H9 (cell line): Measurements from ENCODE around the gene HIPK4. TPM values are rescaled to one million over a fixed set of nuclear protein-coding genes. Genes with fewer than 3 reads are reported as not detected.

Experiments
- DNase-seq: peaks from one replicate; pipeline ENCODE4 v3.0.0-alpha.2; 2017
- H2AFZ ChIP-seq: one replicate; pipeline ENCODE4 v1.6.1; 2013; ENCODE audit warnings: mild to moderate bottlenecking, low read length, control low read depth, moderate library complexity
- H2AK5ac ChIP-seq: 2 replicates; pipeline ENCODE4 v1.6.1; 2013; ENCODE audit warnings: low read length, control low read depth, mixed read lengths; ENCODE audit not compliant: insufficient read length
- H2BK120ac ChIP-seq: one replicate; pipeline ENCODE4 v1.6.1; 2013; ENCODE audit warnings: low read depth, mild to moderate bottlenecking, low read length, control low read depth, inconsistent platforms; ENCODE audit not compliant: poor library complexity, severe bottlenecking
- H2BK12ac ChIP-seq: 2 replicates; pipeline ENCODE4 v1.6.1; 2013; ENCODE audit warnings: low read length, control low read depth, mixed read lengths, low read depth; ENCODE audit not compliant: insufficient read length
- H2BK15ac ChIP-seq: 2 replicates; pipeline ENCODE4 v1.6.1; 2013; ENCODE audit warnings: low read depth, low read length, control low read depth
- H2BK20ac ChIP-seq: one replicate; pipeline ENCODE4 v1.6.1; 2013; ENCODE audit warnings: low read depth, mild to moderate bottlenecking, low read length, control low read depth, inconsistent platforms; ENCODE audit not compliant: poor library complexity, severe bottlenecking
- H2BK5ac ChIP-seq: 2 replicates; pipeline ENCODE4 v1.6.1; 2013; ENCODE audit warnings: low read length, control low read depth, mixed read lengths; ENCODE audit not compliant: insufficient read length
- H3K14ac ChIP-seq: 2 replicates; pipeline ENCODE4 v1.6.1; 2013; ENCODE audit warnings: low read length, control low read depth; ENCODE audit not compliant: insufficient read depth
- H3K18ac ChIP-seq: 2 replicates; pipeline ENCODE4 v1.6.1; 2013; ENCODE audit warnings: low read depth, mild to moderate bottlenecking, mixed read lengths, low read length, control low read depth; ENCODE audit not compliant: insufficient read length
- H3K23ac ChIP-seq: 2 replicates; pipeline ENCODE4 v1.6.1; 2013; ENCODE audit warnings: low read length, control low read depth, mixed read lengths, low read depth; ENCODE audit not compliant: insufficient read length
- H3K23me2 ChIP-seq: 2 replicates; pipeline ENCODE4 v1.6.1; 2013; ENCODE audit warnings: low read depth, mild to moderate bottlenecking, mixed read lengths, low read length, control low read depth; ENCODE audit not compliant: insufficient read length, poor library complexity, severe bottlenecking
- H3K27ac ChIP-seq: 2 replicates; pipeline ENCODE4 v1.5.1; 2013; ENCODE audit warnings: low read length, control low read depth, mixed read lengths, low read depth; ENCODE audit not compliant: insufficient read length
- H3K27me3 ChIP-seq: 2 replicates; pipeline ENCODE4 v1.6.1; 2013; ENCODE audit warnings: low read length, control low read depth, inconsistent platforms; ENCODE audit not compliant: insufficient read depth
- H3K4ac ChIP-seq: 2 replicates; pipeline ENCODE4 v1.6.1; 2013; ENCODE audit warnings: low read depth, mild to moderate bottlenecking, control low read depth, inconsistent platforms, low read length, moderate library complexity
- H3K4me1 ChIP-seq: 2 replicates; pipeline ENCODE4 v1.6.1; 2013; ENCODE audit warnings: low read length, control low read depth, inconsistent platforms; ENCODE audit not compliant: insufficient read depth
- H3K4me2 ChIP-seq: 2 replicates; pipeline ENCODE4 v1.6.1; 2013; ENCODE audit warnings: low read length, control low read depth, mixed read lengths; ENCODE audit not compliant: insufficient read length, insufficient read depth
- H3K56ac ChIP-seq: 2 replicates; pipeline ENCODE4 v1.6.1; 2013; ENCODE audit warnings: low read depth, mild to moderate bottlenecking, mixed read lengths, low read length, control low read depth; ENCODE audit not compliant: insufficient read length
- H3K79me1 ChIP-seq: 2 replicates; pipeline ENCODE4 v1.6.1; 2013; ENCODE audit warnings: low read depth, mild to moderate bottlenecking, moderate library complexity, low read length, control low read depth, inconsistent platforms; ENCODE audit not compliant: insufficient read depth, poor library complexity, severe bottlenecking
- H3K79me2 ChIP-seq: 2 replicates; pipeline ENCODE4 v1.6.1; 2013; ENCODE audit warnings: low read length, control low read depth, inconsistent platforms; ENCODE audit not compliant: insufficient read depth
- H3K9ac ChIP-seq: 2 replicates; pipeline ENCODE4 v1.6.1; 2013; ENCODE audit warnings: low read length, control low read depth, mixed read lengths; ENCODE audit not compliant: insufficient read length; ENCODE audit errors: extremely low read depth
- H3K9me3 ChIP-seq: one replicate; pipeline ENCODE4 v1.6.1; 2013; ENCODE audit warnings: low read depth, low read length, inconsistent platforms; ENCODE audit not compliant: control insufficient read depth
- H3T11ph ChIP-seq: one replicate; pipeline ENCODE4 v1.6.1; 2013; ENCODE audit warnings: mild to moderate bottlenecking, low read length, control low read depth, inconsistent platforms
- H4K20me1 ChIP-seq: one replicate; pipeline ENCODE4 v1.6.1; 2013; ENCODE audit not compliant: control insufficient read depth, insufficient read length, insufficient read depth
- H4K5ac ChIP-seq: 2 replicates; pipeline ENCODE4 v1.6.1; 2013; ENCODE audit warnings: low read depth, mild to moderate bottlenecking, mixed read lengths, low read length, control low read depth; ENCODE audit not compliant: insufficient read length
- H4K8ac ChIP-seq: replicated peaks from 2 replicates; pipeline ENCODE4 v1.6.1; 2013; ENCODE audit warnings: low read length, control low read depth, mixed read lengths, low read depth; ENCODE audit not compliant: insufficient read length
- H4K91ac ChIP-seq: 2 replicates; pipeline ENCODE4 v1.6.1; 2013; ENCODE audit warnings: low read depth, mild to moderate bottlenecking, moderate library complexity, mixed read lengths, low read length, control low read depth; ENCODE audit not compliant: insufficient read length
- H3K27ac Mint-ChIP-seq, 3 experiments: 2 replicates in 2 of 3; 3 replicates in 1 of 3; pipeline ENCODE4 v1.8.0; 2020 to 2021; ENCODE audit warnings: mixed read lengths in 3 of 3, mild to moderate bottlenecking in 1 of 3, moderate library complexity in 1 of 3
- H3K27me3 Mint-ChIP-seq: 2 replicates; pipeline ENCODE4 v1.8.0; 2021; ENCODE audit warnings: low read depth, mild to moderate bottlenecking, moderate library complexity, mixed read lengths
- H3K36me3 Mint-ChIP-seq, 3 experiments: 2 replicates in 2 of 3; 3 replicates in 1 of 3; pipeline ENCODE4 v1.8.0; 2020 to 2021; ENCODE audit warnings: low read depth in 3 of 3, mixed read lengths in 3 of 3; ENCODE audit not compliant: insufficient read depth in 1 of 3
- H3K4me1 Mint-ChIP-seq, 2 experiments: 2 replicates each; pipeline ENCODE4 v1.8.0; 2020; ENCODE audit warnings: mixed read lengths in 2 of 2
- H3K4me3 Mint-ChIP-seq, 2 experiments: 2 replicates in 1 of 2; 3 replicates in 1 of 2; pipeline ENCODE4 v1.8.0; 2020 to 2021; ENCODE audit warnings: mild to moderate bottlenecking in 2 of 2, mixed read lengths in 2 of 2, moderate library complexity in 1 of 2
- H3K9me3 Mint-ChIP-seq, 2 experiments: 2 replicates in 1 of 2; 3 replicates in 1 of 2; pipeline ENCODE4 v1.8.0; 2020; ENCODE audit warnings: mild to moderate bottlenecking in 2 of 2, mixed read lengths in 2 of 2, moderate library complexity in 1 of 2
- WGBS: extraction: QIAGEN DNeasy Blood & Tissue Kit; methylation state at CpG from one replicate; pipeline ENCODE4 v1.1.7; 2013; ENCODE audit warnings: missing lambda C conversion rate, low lambda C conversion rate, mixed read lengths; ENCODE audit not compliant: insufficient read length; ENCODE audit errors: extremely low coverage; 5-methylcytosine and 5-hydroxymethylcytosine counted together
- total RNA-seq: library from RNA; stranded (reverse); gene quantifications from 2 replicates; pipeline ENCODE4 v1.2.1, GENCODE V29; 2021
- TF ChIP-seq, protein P1 (sequence below): fragments of 200-600 bp; sonication (generic); conservative IDR thresholded peaks from 3 replicates; pipeline ENCODE4 v1.8.0; 2021; ENCODE audit warnings: antibody characterized with exemption, mild to moderate bottlenecking

The HIPK4 gene
- total RNA-seq, 1 experiment from 2014 or later = 0.15 TPM

DNA sequence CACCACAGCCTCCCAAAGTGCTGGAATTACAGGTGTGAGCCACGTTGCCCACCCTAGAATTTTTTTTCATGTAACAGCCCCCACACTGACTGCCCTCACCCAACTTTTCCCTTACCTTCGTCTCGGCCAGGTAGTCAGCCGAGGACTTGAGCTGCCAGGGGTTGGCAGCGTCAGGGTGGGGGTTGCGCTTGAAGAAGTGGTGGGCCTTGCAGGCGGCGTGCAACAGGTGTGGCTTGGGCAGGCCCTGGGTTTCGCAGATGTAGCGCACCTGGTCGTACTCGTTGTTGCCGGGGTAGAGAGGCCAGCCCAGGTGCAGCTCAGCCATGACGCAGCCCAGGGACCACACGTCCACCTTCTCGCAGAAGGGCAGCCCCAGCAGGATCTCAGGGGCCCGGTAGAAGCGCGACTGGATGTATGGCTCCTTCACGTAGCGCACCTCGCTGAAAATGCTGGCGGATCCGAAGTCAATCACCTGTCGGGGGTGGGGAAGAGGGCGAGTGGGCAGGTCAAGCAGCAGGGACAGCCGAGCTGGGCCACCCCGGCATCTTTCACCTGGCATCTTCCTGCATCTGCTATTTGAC is 6.2 kb downstream of the HIPK4 start:
- Histone ChIP-seq H2BK120ac (no peak overlapping the region), H3K18ac (no peak overlapping the region), H3K23me2 (no peaks in the 10 kb centered on the region), H4K5ac (no peak overlapping the region), H2BK5ac (no peak overlapping the region), H3K4me2 (no peak overlapping the region), H2BK12ac (no peak overlapping the region), H3K9ac (no peak overlapping the region), H2AFZ (no peak overlapping the region), H3K79me2 (no peaks in the 10 kb centered on the region), H3K23ac (no peak overlapping the region), H2BK15ac (no peak overlapping the region), H3K79me1 (no peaks in the 10 kb centered on the region), H3K27ac (no peak overlapping the region), H2AK5ac (no peak overlapping the region), H4K91ac (no peak overlapping the region), H3K4me1 (no peaks in the 10 kb centered on the region), H2BK20ac (no peak overlapping the region), H3K27me3 (no peaks in the 10 kb centered on the region), H3K4ac (no peak overlapping the region), H4K20me1 (peaks cover 2% of the 10 kb centered on the region), H3T11ph (no peak overlapping the region), H3K56ac (no peak overlapping the region), H4K8ac (no peak overlapping the region), H3K9me3 (no peaks in the 10 kb centered on the region), H3K14ac (no peak overlapping the region)
- H3K27ac Mint-ChIP-seq = peak overlapping the region; percentile 7 to 92 (median 34); a peak in 4 of 7 replicates
- peaks cover 10% of the 10 kb centered on the region; the same call in 1 of the 2 replicates for H3K27me3 Mint-ChIP-seq
- H3K4me3 Mint-ChIP-seq = no peak overlapping the region
- TF ChIP-seq, protein P1, sequence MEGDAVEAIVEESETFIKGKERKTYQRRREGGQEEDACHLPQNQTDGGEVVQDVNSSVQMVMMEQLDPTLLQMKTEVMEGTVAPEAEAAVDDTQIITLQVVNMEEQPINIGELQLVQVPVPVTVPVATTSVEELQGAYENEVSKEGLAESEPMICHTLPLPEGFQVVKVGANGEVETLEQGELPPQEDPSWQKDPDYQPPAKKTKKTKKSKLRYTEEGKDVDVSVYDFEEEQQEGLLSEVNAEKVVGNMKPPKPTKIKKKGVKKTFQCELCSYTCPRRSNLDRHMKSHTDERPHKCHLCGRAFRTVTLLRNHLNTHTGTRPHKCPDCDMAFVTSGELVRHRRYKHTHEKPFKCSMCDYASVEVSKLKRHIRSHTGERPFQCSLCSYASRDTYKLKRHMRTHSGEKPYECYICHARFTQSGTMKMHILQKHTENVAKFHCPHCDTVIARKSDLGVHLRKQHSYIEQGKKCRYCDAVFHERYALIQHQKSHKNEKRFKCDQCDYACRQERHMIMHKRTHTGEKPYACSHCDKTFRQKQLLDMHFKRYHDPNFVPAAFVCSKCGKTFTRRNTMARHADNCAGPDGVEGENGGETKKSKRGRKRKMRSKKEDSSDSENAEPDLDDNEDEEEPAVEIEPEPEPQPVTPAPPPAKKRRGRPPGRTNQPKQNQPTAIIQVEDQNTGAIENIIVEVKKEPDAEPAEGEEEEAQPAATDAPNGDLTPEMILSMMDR = no peak
- no CpG with 5 or more reads among the region's 28 CpGs for WGBS
- no peak for DNase-seq
- H3K4me1 Mint-ChIP-seq = peaks cover 4 to 7% of the 10 kb centered on the region in 2 experiments
- H3K36me3 Mint-ChIP-seq = peaks cover 0 to 7% (median 0%) of the 10 kb centered on the region in 3 experiments; a peak in 2 of 7 replicates
- H3K9me3 Mint-ChIP-seq = no peaks in the 10 kb centered on the region
